GM23338 (cell line): ENCODE results near the gene SYNPR. TPM values are rescaled to one million over a fixed set of nuclear protein-coding genes. Genes with fewer than 3 reads are reported as not detected.
A peak's percentile ranks its signal among the peaks of the same experiment; 100 is the strongest.
"Not testable (repeated sequence)": the region's sequence is repeated elsewhere in the genome, so short reads cannot be mapped to it uniquely, and the experiment has no call there.

Experiments
- ATAC-seq: fragments of 200-7000 bp; cut with Tn5 transposase; 3 replicates; pipeline ENCODE4 v1.9.1; 2020
- DNase-seq: peaks from one replicate; pipeline ENCODE4 v3.0.0-alpha.2; 2015; ENCODE audit warnings: low spot score
- H2AFZ ChIP-seq: fragments of 200-600 bp; sonication (generic); 2 replicates; pipeline ENCODE4 v1.8.0; 2016; ENCODE audit warnings: antibody characterized with exemption, mild to moderate bottlenecking, moderate library complexity
- H3F3A ChIP-seq: fragments of 200-600 bp; sonication (generic); replicated peaks from 2 replicates; pipeline ENCODE4 v1.8.0; 2017; ENCODE audit warnings: antibody characterized with exemption, mixed run types, low read depth
- H3K27ac ChIP-seq: fragments of 200-600 bp; sonication (generic); 2 replicates; pipeline ENCODE4 v1.6.1; 2016; ENCODE audit warnings: low read depth
- H3K27me3 ChIP-seq: fragments of 200-600 bp; sonication (generic); 2 replicates; pipeline ENCODE4 v1.8.0; 2016; ENCODE audit warnings: mild to moderate bottlenecking, mixed run types, moderate library complexity; ENCODE audit not compliant: insufficient read depth
- H3K36me3 ChIP-seq: fragments of 200-600 bp; sonication (generic); 2 replicates; pipeline ENCODE4 v1.8.0; 2016; ENCODE audit warnings: mild to moderate bottlenecking; ENCODE audit not compliant: insufficient read depth
- H3K4me1 ChIP-seq: fragments of 200-600 bp; sonication (generic); 2 replicates; pipeline ENCODE4 v1.8.0; 2016; ENCODE audit warnings: mild to moderate bottlenecking, moderate library complexity; ENCODE audit not compliant: insufficient read depth
- H3K4me2 ChIP-seq: fragments of 200-600 bp; sonication (generic); 2 replicates; pipeline ENCODE4 v1.7.1; 2017; ENCODE audit warnings: mixed run types
- H3K4me3 ChIP-seq: fragments of 200-600 bp; sonication (generic); 2 replicates; pipeline ENCODE4 v1.6.1; 2016; ENCODE audit warnings: mixed run types
- H3K79me2 ChIP-seq: fragments of 200-600 bp; sonication (generic); replicated peaks from 2 replicates; pipeline ENCODE4 v1.8.0; 2017; ENCODE audit warnings: mild to moderate bottlenecking; ENCODE audit not compliant: insufficient read depth
- H3K9me2 ChIP-seq: fragments of 200-600 bp; sonication (generic); 2 replicates; pipeline ENCODE4 v1.8.0; 2017; ENCODE audit not compliant: insufficient read depth
- H4K20me1 ChIP-seq: fragments of 200-600 bp; sonication (generic); replicated peaks from 2 replicates; pipeline ENCODE4 v1.8.0; 2017; ENCODE audit warnings: mild to moderate bottlenecking; ENCODE audit not compliant: insufficient read depth
- H3K27ac Mint-ChIP-seq: 2 replicates; pipeline ENCODE4 v1.8.0; 2020; ENCODE audit warnings: inconsistent platforms, mild to moderate bottlenecking, moderate library complexity, mixed read lengths
- H3K27me3 Mint-ChIP-seq: 3 replicates; pipeline ENCODE4 v1.8.0; 2022; ENCODE audit warnings: low read depth, mild to moderate bottlenecking, moderate library complexity, mixed read lengths, inconsistent platforms; ENCODE audit not compliant: insufficient read depth, poor library complexity
- H3K36me3 Mint-ChIP-seq: 3 replicates; pipeline ENCODE4 v1.8.0; 2021; ENCODE audit warnings: low read depth, mild to moderate bottlenecking, inconsistent platforms, moderate library complexity, mixed read lengths
- H3K4me1 Mint-ChIP-seq: 3 replicates; pipeline ENCODE4 v1.8.0; 2020; ENCODE audit warnings: mild to moderate bottlenecking, inconsistent platforms, mixed read lengths
- H3K4me3 Mint-ChIP-seq: 3 replicates; pipeline ENCODE4 v1.8.0; 2021; ENCODE audit warnings: moderate library complexity, mild to moderate bottlenecking, inconsistent platforms, mixed read lengths
- H3K9me3 Mint-ChIP-seq: 3 replicates; pipeline ENCODE4 v1.8.0; 2020; ENCODE audit warnings: moderate library complexity, mild to moderate bottlenecking, inconsistent platforms, mixed read lengths
- POLR2AphosphoS5 ChIP-seq: IDR thresholded peaks from 2 replicates; pipeline ENCODE4 v1.6.1; 2016; ENCODE audit warnings: antibody characterized with exemption, low read depth
- ZNF331 ChIP-seq: fragments of 250-450 bp; sonication (Bioruptor Pico); IDR thresholded peaks from 2 replicates; pipeline ENCODE4 v1.5.0; 2020; ENCODE audit warnings: low read depth, mild to moderate bottlenecking, moderate library complexity
- ZNF462 ChIP-seq: fragments of 250-450 bp; sonication (Bioruptor Pico); IDR thresholded peaks from 2 replicates; pipeline ENCODE4 v1.5.0; 2020; ENCODE audit warnings: mild to moderate bottlenecking, moderate library complexity
- polyA plus RNA-seq: library from polyadenylated mRNA; unstranded; fragments of >200 nt; fragmentation: Nextera tagmentation; extraction: Ambion mirVana; gene quantifications from 2 replicates; pipeline ENCODE4 v1.2.1, GENCODE V29; 2016
- total RNA-seq: library from RNA; depleted of rRNA; stranded (reverse); fragments of >200 nt; shearing (Covaris generic); gene quantifications from 2 replicates; pipeline ENCODE4 v1.2.3, GENCODE V29; 2014
- TF ChIP-seq, protein P1 (sequence below), 2 experiments: fragments of 200-600 bp in 1 of 2; sonication (generic) in 1 of 2; conservative IDR thresholded peaks; 2 replicates each; pipeline versions ENCODE4 v1.5.1 to v1.6.1; 2016 to 2017; ENCODE audit warnings: antibody characterized with exemption in 2 of 2, low read depth in 2 of 2, mild to moderate bottlenecking in 2 of 2, moderate library complexity in 1 of 2

SYNPR gene
- total and polyA plus RNA-seq, 2 experiments from 2014 or later, result 0.38 to 0.55 TPM

GRCh38 chr3:63644212-63644797 lies 366.2 kb downstream of the SYNPR start:
- Histone ChIP-seq H2AFZ (peak overlapping the region; percentile 90), H3K27ac (0 out of 2 replicates have a peak overlapping the region, but pooled peaks have one; percentile 23), H3K4me3 (peak overlapping the region; percentile 67), H3K27me3 (no peaks in the 10 kb centered on the region), H3K4me2 (peak overlapping the region; percentile 82), H3F3A (no peaks in the 10 kb centered on the region), H4K20me1 (no peaks in the 10 kb centered on the region), H3K9me2 (no peaks in the 10 kb centered on the region), H3K36me3 (no peaks in the 10 kb centered on the region), H3K4me1 (peaks cover 13% of the 10 kb centered on the region), H3K79me2 (no peaks in the 10 kb centered on the region)
- Mint-ChIP-seq H3K4me3 (peak overlapping the region; percentile 73; the same call in 1 of the 3 replicates), H3K4me1 (peaks cover 21% of the 10 kb centered on the region), H3K9me3 (peaks cover 21% of the 10 kb centered on the region; the same call in 2 of the 3 replicates), H3K36me3 (peaks cover 10% of the 10 kb centered on the region; the same call in 1 of the 3 replicates), H3K27ac (no peak overlapping the region), H3K27me3 (peaks cover 3% of the 10 kb centered on the region)
- ATAC-seq, result peak; percentile 95
- peak; percentile 57 for DNase-seq
- no peak for TF ChIP-seq ZNF331 (CRISPR knock-in tag)
- TF ChIP-seq, protein P1, sequence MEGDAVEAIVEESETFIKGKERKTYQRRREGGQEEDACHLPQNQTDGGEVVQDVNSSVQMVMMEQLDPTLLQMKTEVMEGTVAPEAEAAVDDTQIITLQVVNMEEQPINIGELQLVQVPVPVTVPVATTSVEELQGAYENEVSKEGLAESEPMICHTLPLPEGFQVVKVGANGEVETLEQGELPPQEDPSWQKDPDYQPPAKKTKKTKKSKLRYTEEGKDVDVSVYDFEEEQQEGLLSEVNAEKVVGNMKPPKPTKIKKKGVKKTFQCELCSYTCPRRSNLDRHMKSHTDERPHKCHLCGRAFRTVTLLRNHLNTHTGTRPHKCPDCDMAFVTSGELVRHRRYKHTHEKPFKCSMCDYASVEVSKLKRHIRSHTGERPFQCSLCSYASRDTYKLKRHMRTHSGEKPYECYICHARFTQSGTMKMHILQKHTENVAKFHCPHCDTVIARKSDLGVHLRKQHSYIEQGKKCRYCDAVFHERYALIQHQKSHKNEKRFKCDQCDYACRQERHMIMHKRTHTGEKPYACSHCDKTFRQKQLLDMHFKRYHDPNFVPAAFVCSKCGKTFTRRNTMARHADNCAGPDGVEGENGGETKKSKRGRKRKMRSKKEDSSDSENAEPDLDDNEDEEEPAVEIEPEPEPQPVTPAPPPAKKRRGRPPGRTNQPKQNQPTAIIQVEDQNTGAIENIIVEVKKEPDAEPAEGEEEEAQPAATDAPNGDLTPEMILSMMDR (conservative IDR thresholded peaks at IDR 0.05; ENCODE audit: low read depth in 2 of 2), result no peak

DNA sequence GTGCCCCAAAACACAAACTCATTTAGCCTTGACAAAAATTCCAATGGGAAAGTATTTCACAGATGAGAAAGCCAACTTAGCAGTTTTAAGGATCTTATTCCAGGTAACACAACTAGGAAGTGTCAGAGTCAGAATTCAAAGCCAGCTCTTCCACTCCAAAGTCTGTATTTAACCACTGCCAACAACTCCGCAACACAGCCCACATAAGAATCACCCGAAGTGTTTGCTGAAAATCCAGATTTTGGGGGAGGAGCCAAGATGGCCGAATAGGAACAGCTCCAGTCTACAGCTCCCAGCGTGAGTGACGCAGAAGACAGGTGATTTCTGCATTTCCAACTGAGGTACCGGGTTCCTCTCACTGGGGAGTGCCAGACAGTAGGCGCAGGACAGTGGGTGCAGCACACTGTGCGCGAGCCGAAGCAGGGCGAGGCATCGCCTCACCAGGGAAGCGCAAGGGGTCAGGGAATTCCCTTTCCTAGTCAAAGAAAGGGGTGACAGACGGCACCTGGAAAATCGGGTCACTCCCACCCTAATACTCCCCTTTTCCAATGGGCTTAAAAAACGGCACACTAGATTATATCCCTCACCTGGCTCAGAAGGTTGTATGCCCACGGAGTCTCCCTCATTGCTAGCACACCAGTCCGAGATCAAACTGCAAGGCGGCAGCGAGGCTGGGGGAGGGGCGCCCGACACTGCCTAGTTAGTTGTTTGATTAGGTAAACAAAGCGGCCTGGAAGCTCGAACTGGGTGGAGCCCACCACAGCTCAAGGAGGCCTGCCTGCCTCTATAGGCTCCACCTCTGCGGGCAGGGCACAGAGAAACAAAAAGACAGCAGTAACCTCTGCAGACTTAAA lies 367.0 kb downstream of the SYNPR start:
- ATAC-seq, result peak; percentile 78

DNA sequence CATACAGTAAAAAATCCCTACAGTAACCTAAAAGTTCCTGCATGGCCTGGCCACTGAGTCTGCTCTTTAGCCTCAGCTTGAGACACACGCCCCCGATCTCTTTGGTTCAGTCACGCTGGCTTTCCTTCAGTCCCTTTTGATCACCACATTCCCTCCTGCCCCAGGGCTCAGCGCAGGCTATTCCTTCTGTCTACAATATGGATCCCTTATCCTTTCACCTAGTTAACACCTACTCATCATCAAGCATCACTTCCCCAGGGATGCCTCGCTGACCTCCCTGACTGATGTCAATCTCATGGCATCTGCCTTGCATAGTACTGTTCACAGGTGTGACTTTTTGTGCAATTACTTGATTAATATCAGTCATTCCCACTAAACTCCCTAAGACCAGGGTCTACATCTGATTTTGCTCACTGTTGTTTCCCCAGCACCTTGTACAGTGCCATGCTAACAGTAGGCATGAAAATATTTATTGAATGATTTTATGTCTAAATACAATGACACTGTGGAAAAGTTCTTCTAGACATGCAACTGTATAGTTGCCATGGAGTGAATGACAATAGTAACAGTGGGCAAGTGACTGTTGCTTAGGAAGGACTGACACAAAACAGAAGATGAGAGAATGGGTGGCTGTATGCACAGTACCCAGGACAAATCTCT lies 374.1 kb downstream of the SYNPR start, which contains the start of gene SNTN:
Gene SNTN, plus strand, starts transcription at position 610 of the 660 bp plus-strand sequence. Its CDS starts 13 bp downstream, at position 623.
- H3K79me2 ChIP-seq, result no peaks in the 10 kb centered on the region
- DNase-seq (no peak), ATAC-seq (no peak)
- Mint-ChIP-seq H3K4me3 (no peak within 1 kb of the TSS), H3K27me3 (no peaks in the 10 kb centered on the region), H3K9me3 (peaks cover 7% of the 10 kb centered on the region; the same call in 1 of the 3 replicates), H3K36me3 (0 out of 3 replicates have a peak, but pooled peaks cover 5% of the 10 kb centered on the region), H3K4me1 (no peaks in the 10 kb centered on the region), H3K27ac (no peak within 1 kb of the TSS)
- H3K9me2 ChIP-seq, result no peaks in the 10 kb centered on the region
- no peaks in the 10 kb centered on the region for H3K4me1 ChIP-seq
- no peak within 1 kb of the TSS for H3K4me2 ChIP-seq
- no peaks in the 10 kb centered on the region for H3F3A ChIP-seq
- H3K27ac ChIP-seq, result no peak within 1 kb of the TSS
- no peaks in the 10 kb centered on the region for H3K36me3 ChIP-seq
- no peaks in the 10 kb centered on the region for H3K27me3 ChIP-seq
- H2AFZ ChIP-seq, result no peak within 1 kb of the TSS
- no peaks in the 10 kb centered on the region for H4K20me1 ChIP-seq
- H3K4me3 ChIP-seq, result no peak within 1 kb of the TSS
- TF ChIP-seq POLR2AphosphoS5 (no peak), ZNF462 (no peak)

More for the DNA sequence above, 367.0 kb downstream of the SYNPR start:
- H3K36me3 ChIP-seq, H3K27ac Mint-ChIP-seq, H3K27me3 ChIP-seq, H3K79me2 ChIP-seq, H3F3A ChIP-seq, H3K36me3 Mint-ChIP-seq, H3K27me3 Mint-ChIP-seq, H4K20me1 ChIP-seq, H3K9me2 ChIP-seq: not testable (repeated sequence)
- Mint-ChIP-seq H3K9me3 (peaks cover 21% of the 10 kb centered on the region; the same call in 2 of the 3 replicates), H3K4me3 (peak overlapping the region; percentile 73), H3K4me1 (peaks cover 21% of the 10 kb centered on the region)
- Histone ChIP-seq H3K4me2 (peak overlapping the region; percentile 82), H3K27ac (0 out of 2 replicates have a peak overlapping the region, but pooled peaks have one; percentile 23), H3K4me1 (peaks cover 13% of the 10 kb centered on the region), H2AFZ (peak overlapping the region; percentile 90), H3K4me3 (peak overlapping the region; percentile 67)
- DNase-seq, result peak; percentile 61
